Left hindlimb (tissue), 1 donor: Measurements from ENCODE around the gene ZFPL1.

Experiments used
- DNase-seq: peaks from one replicate; pipeline ENCODE4 v3.0.0-alpha.2; 2018

The ZFPL1 gene

DNA sequence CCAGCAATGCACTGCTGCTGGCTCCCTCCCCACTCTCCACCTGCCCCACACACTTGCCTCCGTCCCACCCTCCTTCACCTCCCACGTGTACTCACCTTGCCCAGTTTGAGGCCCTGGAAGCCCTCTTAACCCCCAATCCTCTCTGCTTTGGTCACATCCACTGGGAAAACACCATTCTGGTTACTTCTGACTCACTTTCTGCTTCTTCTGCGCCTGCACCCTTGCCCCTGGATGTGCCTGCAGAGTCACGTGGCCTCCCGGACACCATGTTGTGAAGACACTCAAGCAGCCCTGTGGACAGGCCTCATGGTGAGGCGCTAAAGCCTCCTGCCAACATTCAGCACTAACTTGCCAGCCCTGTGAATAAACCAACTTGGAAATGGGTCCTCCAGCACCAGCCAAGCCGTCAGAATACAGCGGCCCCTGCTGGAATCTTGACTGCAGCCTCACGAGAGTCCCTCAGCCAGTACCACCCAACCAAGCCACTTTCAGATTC lies 23.1 kb upstream of the ZFPL1 start:
- no peak for DNase-seq

DNA sequence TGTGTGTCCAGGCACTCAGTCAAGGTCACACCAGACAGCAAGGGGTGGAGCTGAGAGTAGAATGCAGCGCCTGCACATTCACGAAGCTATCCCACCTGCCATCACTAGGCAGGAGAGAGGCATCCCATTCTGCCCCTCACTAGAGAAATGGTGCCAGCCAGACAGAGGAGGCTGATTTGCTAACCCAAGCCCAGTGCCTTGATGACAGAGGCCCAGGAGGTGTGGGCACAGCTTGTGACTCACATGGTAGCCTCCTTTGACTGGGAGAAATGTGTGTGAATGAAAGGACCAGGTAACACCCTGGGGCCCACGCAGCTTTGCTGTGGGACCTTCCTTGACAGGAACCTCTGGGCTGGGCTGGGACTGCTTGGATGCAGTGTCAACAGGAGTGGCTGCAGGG lies 20.5 kb upstream of the ZFPL1 start:
- no peak for DNase-seq

DNA sequence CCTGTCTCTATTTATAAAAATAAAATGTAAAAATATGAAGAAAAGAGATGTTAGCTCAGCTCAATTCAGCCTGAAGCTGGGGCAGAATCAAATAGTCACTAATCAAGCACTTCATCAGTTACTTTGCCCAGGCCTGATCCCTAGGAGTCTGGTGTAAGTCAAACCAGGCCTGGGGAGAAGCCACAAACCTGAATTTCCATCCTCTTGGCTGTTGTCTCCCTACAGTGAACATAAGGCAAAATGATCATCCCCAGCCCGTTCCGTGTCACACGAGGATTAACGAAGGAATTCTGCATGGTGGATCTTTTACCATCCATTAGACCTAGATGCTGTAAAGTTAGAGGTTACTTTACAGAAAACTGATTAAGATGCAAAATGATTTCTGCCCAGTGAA lies 19.2 kb upstream of the ZFPL1 start:
- no peak for DNase-seq

- no peak for DNase-seq
Measured at GRCh38 chr11:65065851-65066250, 18.2 kb upstream of the ZFPL1 start.

DNA sequence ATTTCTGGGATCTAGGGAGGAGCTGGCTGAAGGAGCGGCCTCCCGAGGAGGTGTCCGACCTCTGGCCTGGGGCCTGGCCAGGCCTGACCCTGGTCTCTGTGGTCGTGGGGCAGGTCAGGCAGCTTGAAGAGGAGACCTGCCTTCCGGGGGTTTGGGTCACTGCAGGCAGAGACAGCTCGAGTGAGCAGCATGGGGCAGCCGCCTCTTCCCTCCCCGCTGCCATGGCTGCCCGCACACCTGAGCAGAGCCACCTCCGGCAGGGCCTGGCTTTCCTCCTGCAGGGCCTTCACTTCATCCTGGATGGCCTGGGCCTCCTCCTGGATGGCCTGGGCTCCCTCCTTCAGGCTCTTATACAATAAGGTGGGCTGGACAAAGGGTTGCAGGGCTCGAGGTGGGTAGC lies 17.7 kb upstream of the ZFPL1 start:
- DNase-seq = no peak

DNA sequence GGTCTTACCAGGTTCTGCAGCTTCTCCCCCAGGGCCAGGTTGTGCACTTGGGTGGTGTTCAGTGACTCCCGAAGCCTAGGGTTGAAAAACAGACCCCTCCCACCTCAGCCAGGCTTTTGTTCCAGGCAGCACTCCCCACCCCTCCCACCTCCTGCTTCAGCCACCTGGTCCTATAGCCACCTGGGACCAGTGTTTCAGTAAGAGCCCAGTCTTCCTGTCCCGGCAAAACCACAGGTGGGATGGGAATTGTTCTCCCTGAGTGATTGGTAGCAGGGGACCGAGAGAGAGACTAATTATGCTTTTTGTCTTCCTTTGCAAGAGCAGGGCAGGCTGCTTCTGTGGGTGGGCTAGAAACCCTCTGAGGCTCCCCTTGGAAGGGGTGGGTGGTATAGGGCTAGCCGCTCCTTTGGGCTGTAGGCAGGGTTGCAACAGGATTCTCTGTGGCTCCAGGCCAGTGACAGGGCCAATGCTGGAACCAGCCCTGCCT lies 17.2 kb upstream of the ZFPL1 start:
- no peak for DNase-seq

DNA sequence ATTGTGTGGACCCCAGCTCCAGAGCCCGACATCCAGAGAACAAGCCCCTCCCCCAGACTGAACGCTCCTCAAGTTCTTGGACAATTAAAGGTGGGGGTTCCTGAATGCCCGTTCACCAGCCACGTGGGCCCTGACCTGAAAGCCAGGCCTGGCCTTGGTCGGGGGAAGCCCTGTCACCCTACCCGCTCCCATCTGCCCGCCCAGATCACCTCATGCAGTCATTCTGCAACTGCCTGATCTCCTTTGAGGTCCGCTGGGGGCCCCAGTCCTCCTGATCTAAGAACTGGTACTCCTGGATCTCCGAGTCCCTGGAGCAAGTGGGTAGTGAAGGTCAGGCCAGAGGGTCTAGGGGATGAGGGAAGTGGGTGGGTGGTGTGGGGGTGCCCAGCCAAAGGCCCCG lies 16.6 kb upstream of the ZFPL1 start:
- DNase-seq = no peak

DNA sequence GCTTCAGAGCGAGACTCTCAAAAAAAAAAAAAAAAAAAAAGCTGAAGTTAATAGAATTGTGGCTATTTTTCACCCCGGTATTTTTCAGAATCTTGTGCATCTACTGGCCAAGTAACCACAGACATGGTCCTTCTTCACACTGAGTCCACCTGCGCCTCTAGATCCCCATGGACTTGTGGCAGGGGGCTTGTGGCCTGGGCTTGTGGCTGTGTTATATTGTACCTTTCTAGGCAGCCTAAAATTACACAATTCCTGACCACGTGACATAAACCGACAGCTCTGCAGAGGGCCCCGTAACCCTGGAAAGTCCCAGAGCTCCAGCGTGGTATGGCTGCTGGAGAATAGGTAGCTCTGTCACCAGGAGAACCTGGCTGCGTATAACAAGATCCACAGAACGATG lies 14.8 kb upstream of the ZFPL1 start:
- DNase-seq = no peak

DNA sequence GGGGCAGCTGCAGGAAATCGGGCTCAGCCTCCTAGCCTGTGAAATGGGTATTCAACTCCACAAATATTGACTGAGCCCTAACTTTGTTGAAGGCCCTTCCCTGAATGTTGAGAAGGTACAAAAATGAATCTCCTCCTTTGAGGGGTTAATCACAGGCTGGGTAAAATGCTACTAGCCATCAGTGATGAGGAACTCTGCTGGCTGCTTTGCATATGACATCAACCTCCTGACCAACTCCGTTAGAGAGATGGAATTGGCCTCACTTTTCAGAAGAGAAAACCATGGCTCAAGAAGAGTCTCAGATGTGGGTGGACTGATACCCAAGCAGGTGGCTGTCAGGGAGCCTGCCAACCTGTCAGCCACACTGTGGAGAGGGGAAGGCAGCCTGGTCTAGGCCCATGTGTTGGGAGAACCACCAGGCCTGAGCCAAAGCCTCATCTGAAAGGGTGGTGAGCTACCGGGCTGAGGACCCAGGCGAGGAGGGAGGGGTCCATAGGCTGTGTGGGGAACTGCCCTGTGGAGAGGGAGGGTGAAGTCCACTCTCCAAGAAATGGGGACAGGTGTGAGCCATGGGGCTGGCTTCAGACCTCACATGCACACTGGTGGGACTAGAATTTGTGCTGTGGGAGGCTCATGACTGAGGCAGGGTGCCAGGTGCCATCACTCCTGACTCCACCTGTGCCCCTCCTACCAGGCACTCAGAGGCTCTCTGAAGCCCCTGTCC lies 12.0 kb upstream of the ZFPL1 start:
- DNase-seq = no peak

DNA sequence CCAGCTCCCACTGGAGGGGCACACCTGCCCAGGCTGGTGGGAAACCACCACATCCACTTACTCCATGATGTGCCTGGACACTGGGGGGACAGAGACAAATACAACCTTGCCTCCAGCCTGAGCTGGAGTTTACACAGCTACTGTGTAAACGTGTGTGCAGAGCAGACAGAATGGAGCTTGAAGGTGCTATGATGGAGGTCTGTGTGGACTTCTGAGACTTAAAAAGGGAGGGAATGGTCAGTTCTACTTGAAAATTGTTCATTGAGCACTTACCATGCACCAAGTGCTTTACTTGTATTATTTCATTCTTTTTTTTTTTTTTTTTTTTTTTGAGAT lies 11.4 kb upstream of the ZFPL1 start:
- no peak for DNase-seq

DNA sequence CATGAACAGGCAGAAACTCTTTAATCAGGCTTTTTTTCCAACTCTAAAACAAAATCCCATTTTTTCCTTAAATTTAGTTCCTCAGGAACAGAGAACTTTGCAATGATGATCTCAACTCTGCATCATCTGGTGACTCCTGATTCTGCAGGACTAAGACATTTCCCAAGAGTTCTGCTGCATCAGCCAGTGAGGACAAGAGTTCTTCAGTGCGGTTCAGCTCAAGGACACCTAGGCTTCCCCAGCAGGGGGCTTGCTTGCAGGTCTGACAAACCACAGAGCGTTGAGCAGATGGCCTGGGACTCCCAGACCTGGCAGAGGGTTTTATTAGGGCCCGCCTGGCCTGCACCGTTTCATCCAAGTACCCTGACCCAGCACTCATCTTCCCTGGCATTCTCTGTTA lies 6.6 kb upstream of the ZFPL1 start:
- no peak for DNase-seq

GRCh38 chr11:65078151-65078550 lies 5.9 kb upstream of the ZFPL1 start:
- no peak for DNase-seq

- DNase-seq = peak; percentile 17
Measured at GRCh38 chr11:65078786-65079342, 5.2 kb upstream of the ZFPL1 start.

DNA sequence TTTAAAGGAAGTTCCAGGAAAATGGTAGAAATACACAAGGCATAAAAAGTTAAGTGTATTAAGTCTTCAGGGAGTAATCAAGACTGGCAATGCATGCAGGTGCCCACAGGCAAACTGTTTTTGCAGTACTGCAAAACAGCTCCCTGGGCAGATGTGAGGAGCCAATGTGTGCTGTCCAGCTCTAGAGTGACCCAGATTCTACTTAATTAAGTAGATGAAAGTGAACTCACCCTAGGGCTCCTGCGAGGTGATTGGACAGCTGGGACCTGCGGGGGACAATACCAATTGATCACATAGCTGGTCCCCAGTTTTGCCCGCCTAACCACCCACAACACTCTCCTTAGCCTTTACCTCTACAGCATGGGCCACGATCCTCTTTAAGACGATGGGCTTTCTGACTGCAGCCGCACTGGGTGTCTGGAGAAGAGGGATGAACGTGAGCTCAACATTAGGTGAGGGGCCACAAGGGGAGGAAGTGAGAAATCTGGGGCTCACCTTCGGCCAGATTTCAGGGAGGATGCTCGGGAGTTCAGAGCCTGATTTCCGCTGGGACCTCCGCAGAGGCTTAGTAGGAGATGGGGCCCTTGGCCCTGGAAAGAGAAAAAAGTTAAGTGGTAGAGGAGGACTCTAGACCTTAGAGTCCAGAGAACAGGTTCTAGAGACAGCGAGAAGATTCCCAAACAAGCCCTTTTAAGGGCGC lies 738 bp upstream of the ZFPL1 start:
- DNase-seq = no peak

GRCh38 chr11:65084598-65085375 lies 765 bp downstream of the ZFPL1 start:
- DNase-seq = no peak

- no peak for DNase-seq
Measured at GRCh38 chr11:65085446-65085845, 1.4 kb downstream of the ZFPL1 start.

DNA sequence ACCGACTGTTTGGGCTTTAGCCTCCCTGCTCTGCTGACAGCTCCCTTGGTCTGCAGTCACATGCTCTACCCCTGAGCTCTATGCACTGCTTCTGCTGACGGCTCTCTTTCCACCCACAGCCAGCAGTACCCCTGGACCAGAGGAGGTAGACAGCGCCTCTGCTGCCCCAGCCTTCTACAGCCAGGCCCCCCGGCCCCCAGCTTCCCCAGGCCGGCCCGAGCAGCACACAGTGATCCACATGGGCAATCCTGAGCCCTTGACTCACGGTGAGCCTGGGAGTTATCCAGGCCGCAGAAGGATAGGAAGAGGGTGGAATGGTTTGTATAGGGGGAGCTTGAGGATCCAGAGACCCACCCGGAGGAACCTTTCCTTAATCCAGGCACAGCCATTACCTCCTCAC lies 2.8 kb downstream of the ZFPL1 start:
- no peak for DNase-seq

- no peak for DNase-seq
Measured at GRCh38 chr11:65087216-65087615, 3.2 kb downstream of the ZFPL1 start.

DNA sequence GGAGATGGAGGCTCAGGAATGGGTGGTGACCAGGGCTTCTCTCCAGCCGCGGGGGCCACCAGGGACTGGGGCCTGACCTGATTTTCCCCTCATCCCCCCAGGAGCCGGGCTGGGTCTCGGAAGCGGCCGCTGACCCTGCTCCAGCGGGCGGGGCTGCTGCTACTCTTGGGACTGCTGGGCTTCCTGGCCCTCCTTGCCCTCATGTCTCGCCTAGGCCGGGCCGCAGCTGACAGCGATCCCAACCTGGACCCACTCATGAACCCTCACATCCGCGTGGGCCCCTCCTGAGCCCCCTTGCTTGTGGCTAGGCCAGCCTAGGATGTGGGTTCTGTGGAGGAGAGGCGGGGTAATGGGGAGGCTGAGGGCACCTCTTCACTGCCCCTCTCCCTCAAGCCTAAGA lies 3.8 kb downstream of the ZFPL1 start:
- DNase-seq = no peak

DNA sequence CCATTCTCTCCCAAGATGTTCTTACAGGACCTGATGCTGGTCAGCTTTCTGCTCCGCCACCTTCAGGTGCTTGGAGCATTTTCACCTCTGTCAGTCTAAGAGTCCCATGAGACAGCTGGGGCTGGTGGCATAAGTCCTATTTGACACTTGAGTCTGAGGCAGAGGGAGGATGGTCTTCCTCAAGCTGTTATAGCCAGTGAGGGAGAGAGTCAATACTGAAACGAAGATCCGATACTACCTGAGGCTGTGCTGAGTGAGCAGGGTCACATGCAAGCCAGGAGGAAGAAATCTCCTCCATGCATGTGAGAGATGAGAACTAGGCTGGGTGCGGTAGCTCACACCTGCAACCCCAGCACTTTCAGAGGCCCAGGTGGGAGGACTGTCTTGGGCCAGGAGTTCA lies 5.6 kb downstream of the ZFPL1 start:
- DNase-seq = no peak

DNA sequence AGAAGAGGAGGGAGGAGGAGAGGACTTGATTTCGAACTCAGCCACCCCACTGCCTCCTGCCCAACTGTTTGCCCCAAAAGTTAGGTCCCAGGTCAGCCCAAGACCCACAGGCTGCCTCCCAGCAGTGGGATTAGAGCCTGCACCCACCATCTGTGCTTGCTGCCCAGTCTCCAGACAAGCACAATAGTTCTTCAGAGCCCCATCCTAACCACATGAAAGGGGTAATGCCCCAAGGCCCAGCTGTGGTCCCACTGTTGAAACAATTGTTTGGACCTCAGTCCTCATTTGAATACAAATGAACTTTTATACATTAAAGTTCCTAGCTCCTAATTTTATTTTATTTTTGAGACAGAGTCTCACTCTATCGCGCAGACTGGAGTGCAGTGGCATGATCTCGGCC lies 6.6 kb downstream of the ZFPL1 start:
- no peak for DNase-seq

- DNase-seq = no peak
Measured at GRCh38 chr11:65095427-65095826, 11.4 kb downstream of the ZFPL1 start.

DNA sequence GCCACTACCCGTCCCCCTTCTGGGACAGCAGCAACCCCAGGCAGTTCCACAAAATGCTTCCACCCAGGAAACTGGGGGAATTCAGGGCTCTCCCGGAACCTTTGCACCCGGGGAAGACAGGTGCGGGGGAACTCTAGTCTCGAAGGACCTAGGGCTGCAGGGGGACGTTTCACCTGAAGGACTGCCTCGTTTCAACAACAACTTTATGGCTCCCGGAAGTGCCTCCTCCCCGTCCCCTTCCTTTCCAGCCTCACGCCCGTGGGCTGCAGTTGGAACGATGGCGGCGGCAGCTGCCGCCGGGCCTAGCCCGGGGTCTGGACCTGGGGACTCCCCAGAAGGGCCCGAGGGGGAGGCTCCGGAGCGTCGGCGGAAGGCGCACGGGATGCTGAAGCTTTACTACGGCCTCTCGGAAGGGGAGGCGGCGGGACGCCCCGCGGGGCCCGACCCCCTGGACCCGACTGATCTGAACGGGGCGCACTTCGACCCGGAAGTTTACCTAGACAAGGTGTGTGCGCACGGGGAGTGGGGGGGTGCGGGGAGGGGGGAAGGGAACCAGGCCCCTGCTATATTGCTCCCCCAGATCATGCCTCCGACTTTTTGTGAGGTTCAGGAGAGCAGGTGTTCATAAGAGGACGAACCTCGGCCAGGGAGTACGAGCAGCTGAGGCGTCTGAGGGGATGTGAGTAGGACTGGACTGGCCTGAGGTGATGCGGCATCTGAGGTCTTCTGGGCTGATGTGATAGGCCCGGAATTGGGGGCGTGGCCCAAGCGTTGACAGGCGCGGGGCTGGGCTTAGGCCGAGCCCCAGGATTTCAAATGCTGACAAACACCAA lies 12.2 kb downstream of the ZFPL1 start, which contains the start of gene VPS51:
Gene VPS51 (plus strand): TSS at position 241 of the 833 bp plus-strand sequence. CDS start 37 bp downstream, at position 278.
- DNase-seq = peak; percentile 89
